Omental fat pad (tissue), 4 donors: ENCODE results near the gene PRKCD. TPM values are rescaled to one million over a fixed set of nuclear protein-coding genes. Genes with fewer than 3 reads are reported as not detected.

ENCODE experiments used
- ATAC-seq: fragments of 150-250 bp; one replicate; pipeline ENCODE4 v1.9.1; 2016; ENCODE audit warnings: mild to moderate bottlenecking, moderate library complexity; ENCODE audit not compliant: low FRiP score
- DNase-seq: peaks from one replicate; pipeline ENCODE4 v3.0.0-alpha.2; 2019; ENCODE audit warnings: low spot score
- total RNA-seq, 4 donors: library from RNA; depleted of rRNA; stranded (reverse); fragments of >200 nt; gene quantifications; one replicate each; pipeline ENCODE4 v1.1.0, GENCODE V29; 2016
- TF ChIP-seq, protein P1 (sequence below), 3 donors: fragments of 450-650 bp; IDR thresholded peaks; one replicate each; pipeline ENCODE4 v1.5.1; 2016 to 2017; ENCODE audit warnings: antibody characterized with exemption in 3 of 3, mild to moderate bottlenecking in 3 of 3, moderate library complexity in 2 of 3

PRKCD gene
- total RNA-seq, 4 donors from 2014 or later = 21.5 to 39.9 (median 30.3) TPM

DNA sequence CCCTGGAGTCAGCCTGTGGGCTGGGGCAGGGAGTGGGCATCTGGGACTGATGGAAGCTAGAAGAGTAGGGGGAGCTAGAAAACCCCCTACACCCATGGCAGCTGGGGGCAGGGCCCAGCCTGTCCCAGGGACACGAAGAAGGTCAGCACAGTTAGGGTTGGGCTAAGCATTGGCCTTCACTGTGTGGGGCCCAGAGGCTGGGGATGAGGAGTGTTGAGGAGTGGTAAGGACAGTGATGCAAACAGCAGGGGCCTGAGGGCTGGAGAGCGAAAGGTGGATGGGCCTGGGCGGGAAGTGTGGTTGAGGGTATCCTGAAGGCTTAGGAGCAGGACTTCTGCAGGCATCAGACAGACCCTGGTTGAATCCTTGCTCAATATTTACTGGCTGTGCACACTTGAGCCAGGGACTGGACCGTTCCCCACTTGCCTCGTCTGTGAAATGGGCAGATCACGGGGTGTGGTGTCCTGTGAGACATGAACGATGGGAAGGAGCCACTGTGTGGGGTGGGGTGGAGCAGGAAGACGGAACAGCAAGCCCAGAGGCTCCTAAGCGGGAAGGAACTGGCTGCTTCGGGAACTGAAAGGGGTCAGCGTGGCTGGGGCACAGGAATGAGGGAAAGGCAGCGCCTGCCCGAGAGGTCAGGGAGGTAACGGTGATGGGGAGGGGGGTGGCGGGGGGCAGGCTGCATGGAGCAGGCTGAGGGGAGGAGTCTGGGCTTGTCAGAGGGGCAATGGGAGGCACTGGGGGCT, 7.3 kb downstream of the PRKCD start:
- ATAC-seq (no peak), DNase-seq (no peak)
- TF ChIP-seq, protein P1, sequence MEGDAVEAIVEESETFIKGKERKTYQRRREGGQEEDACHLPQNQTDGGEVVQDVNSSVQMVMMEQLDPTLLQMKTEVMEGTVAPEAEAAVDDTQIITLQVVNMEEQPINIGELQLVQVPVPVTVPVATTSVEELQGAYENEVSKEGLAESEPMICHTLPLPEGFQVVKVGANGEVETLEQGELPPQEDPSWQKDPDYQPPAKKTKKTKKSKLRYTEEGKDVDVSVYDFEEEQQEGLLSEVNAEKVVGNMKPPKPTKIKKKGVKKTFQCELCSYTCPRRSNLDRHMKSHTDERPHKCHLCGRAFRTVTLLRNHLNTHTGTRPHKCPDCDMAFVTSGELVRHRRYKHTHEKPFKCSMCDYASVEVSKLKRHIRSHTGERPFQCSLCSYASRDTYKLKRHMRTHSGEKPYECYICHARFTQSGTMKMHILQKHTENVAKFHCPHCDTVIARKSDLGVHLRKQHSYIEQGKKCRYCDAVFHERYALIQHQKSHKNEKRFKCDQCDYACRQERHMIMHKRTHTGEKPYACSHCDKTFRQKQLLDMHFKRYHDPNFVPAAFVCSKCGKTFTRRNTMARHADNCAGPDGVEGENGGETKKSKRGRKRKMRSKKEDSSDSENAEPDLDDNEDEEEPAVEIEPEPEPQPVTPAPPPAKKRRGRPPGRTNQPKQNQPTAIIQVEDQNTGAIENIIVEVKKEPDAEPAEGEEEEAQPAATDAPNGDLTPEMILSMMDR (IDR thresholded peaks at IDR 0.05) = no peak

DNA sequence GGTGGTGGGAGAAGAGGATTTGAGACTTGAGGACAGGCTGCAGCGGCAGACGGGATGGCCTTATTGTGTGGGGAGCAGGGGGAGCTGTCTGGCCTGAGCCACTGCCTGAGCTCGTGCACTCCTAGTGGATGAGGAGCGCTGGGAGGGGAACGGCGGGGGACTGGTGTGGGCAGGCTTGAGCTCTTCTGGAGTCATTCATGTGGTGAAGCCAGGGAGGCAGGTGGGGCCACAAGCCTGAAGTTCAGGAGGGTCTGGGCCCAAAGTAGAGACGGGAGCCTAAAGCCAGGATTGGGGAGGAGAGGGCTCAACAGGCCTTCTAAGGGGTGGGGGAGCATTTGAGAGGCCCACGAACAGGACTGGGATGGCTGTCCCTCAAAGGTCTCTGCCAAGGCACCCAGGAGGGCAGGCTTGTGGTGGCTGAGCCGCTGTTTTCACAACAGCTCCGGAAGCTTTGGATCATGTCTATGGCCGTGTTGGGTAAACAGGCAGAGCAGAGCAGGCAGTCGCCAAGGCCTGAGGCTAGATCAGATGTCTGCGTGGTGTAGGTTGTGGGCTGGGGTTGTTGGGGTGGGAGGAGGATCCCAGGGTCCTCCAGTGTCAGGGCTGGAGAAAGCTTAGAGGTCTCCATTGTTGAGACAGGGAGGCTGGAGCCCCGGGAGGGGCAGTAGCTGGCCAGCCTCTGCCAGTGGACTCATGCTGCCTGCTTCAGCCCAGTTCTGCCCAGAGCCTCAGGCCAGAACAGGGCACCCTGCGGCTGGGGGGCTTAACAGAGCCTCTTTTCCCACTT, 8.2 kb downstream of the PRKCD start:
- TF ChIP-seq, protein P1 (IDR thresholded peaks at IDR 0.05) = no peak
- ATAC-seq (no peak), DNase-seq (no peak)

DNA sequence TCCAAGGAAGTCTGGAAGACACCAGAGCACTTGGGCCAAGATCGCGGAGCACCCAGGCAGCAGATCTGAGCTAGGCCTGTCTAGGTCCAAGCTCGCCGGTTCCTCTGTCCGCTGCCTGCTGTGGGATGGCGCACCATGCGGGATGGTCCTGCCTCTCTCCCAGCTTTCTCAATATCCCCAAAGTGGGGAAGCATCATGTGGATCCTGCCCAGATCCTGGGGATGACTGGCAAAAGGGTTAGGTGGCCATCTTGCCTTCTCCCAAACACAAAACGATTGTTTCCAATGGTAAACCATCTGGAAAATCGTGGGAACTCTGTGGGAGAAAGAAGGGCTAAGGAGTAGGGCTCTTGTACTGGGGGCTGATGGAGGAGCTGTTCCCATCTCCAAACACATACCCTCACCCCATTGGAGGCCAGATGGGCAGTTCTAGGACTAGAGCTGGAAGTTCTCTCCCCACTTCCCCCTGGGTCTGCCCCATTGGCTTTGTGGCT, 8.9 kb downstream of the PRKCD start:
- ATAC-seq (no peak), DNase-seq (no peak)
- TF ChIP-seq, protein P1 (IDR thresholded peaks at IDR 0.05) = no peak

DNA sequence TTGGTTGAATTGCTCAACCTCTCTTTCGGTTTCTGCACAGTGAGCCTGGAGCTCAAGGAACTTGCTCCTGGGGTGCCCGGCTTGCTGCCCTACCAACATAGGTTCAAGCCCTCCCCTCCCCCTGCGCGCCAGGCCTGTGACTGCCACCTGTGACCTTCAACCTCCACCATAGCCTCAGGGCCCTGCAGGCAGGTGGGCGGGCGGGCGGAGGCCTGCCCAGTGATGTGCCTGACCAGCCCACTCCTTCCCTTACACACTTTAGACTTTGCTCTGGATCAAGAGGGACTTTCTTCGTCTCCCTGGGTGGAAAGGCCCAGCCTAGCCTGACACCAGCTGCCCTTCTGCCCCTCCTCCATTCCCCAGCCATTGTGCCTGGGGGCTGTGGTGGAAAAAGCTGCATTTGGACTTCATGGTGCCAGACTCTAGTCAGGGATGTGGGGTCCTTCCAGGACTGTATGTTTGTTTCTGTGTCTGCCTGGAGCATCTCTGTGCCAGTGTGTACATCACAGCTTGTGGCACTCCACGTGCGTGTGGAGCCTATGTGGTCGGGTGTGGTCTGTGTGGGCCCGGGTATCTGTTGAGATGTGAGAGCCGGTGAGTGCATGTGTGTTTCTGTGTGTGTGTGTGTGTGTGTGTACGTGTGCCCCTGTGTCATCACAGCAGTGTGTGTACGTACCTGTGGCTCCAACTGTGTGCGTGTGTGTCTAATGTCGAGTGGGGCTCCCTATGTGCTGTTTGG, 9.5 kb downstream of the PRKCD start:
- ATAC-seq = no peak
- TF ChIP-seq, protein P1 (IDR thresholded peaks at IDR 0.05) = no peak

DNA sequence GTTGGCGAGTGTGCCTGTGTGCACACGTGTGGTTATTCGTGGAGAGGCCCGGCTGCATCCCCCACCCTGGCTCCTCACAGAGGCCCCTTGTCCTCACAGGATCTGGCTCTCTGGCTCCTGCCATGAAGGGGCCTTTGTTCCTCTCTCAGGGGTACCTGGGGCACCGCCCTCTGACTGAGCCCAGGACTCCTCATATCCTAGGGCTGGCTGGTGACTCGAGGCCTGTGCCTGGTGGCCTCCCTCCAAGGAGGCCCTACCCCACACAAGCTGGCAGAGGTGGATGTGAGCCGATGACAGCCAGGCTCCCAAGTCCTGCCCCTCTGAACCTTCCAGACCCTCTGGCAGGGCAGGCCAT, 10.0 kb downstream of the PRKCD start:
- TF ChIP-seq, protein P1 (IDR thresholded peaks at IDR 0.05) = no peak
- ATAC-seq = peak; percentile 12
- no peak for DNase-seq

More for the DNA sequence above, 9.5 kb downstream of the PRKCD start:
- DNase-seq = no peak

DNA sequence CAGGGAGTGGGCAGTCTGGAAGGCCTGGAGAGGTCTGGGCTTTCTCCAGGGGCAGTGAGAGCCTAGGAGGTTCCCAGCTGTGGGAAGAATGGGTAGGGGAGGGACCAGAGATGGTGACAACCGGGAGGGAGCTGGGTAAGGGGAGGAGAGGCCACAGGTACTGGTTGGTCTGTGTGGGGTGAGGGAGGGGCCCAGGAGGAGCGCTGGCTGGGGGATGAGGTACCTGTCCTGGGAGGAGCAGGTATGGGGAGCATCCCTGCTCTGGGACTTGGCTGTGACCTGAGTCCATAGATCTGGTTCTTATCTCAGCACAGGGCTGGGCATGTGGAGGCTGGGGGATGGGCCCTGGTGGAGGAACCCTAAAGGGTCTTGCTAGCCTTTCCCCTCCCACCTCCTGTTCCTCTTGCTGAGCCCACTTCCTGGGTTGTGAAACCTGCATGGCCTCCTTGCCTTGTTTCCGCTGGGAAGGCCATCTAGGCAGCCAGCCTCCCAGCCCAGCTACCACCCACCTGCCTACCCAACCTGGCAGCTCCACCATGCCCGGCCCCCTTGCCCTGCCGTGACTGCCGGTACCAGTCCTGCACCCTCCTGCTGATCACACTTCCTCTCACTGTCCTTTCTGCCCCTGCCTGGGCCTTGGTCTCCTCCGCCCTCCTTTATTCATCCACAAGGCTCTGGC, 11.0 kb downstream of the PRKCD start:
- ATAC-seq = no peak
- no peak for DNase-seq
- TF ChIP-seq, protein P1 (IDR thresholded peaks at IDR 0.05) = no peak
